Epidermal melanocyte (primary cell): ENCODE measurements around the gene C2CD4B.

Experiments used
- DNase-seq: peaks from one replicate; pipeline ENCODE4 v3.0.0; 2011; ENCODE audit warnings: low spot score; ENCODE audit not compliant: insufficient read length

C2CD4B gene, protein sequence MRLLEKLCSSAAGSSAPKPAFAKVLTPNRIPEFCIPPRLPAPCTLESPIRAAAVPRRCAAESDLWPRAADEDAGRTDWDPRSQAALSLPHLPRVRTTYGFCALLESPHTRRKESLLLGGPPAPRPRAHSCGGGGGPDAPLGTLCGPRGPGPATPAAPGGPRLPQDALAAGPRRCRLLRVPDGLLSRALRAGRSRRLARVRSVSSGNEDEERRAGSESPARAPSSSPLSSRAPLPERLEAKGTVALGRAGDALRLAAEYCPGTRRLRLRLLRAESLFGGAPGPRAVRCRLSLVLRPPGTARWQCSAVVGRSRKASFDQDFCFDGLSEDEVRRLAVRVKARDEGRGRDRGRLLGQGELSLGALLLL

DNA sequence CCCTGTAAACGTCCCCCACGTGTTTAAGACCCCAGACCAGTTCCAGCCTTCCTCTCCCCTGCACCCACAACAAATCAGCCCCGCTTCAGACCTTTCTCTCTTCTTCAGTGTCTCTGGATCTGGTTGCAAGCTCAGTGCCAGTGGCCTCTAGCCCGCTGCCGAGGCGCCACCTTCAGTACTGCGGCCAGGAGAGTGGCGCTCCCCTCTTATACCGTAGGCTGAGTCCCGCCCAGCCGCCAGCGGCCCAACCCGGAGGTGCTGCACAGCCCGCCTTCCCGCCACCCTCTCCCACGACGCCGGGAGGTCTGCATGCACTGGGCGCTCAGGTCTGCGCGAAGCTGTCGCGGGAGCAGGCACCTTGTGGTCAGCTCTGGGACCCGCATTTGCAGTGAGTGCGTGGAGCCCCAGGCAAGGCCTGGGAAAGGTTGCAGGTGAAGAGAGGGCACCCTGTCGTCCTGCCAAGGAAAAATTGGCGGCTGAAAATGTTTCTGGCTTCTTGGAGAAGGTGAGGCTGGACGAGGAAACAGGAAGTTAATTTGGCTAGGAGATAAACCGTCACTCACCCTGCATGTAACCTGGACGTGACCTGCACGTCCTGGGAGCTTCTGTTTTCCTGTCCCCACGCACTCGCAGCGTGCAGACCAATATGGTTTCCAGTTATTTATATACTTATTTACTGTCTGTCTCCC, at the start of gene C2CD4B:
C2CD4B (minus strand) TSS at position 182 of the 689 bp plus-strand sequence. CDS start 301 bp downstream, outside the sequence.
- no peak for DNase-seq

DNA sequence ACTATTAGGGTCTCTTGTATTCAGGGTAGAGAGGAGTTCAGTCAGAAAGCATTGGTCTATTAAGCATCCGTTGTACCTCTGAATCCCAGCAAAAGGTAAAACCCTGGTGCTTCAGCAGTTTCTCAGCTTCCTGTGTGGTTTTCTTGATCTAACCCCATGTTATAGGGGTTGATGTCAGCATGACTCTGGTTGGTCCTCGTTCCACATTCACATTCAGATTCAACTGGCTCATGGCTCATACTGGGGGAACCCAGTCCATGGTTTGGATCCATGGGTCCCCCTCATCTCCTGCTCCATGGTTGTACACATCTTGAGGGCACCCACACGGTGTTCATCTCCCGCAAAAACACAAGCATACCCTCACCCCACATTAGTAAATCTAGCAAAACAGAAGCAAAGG, 47.7 kb upstream of the C2CD4B start:
- no peak for DNase-seq

DNA sequence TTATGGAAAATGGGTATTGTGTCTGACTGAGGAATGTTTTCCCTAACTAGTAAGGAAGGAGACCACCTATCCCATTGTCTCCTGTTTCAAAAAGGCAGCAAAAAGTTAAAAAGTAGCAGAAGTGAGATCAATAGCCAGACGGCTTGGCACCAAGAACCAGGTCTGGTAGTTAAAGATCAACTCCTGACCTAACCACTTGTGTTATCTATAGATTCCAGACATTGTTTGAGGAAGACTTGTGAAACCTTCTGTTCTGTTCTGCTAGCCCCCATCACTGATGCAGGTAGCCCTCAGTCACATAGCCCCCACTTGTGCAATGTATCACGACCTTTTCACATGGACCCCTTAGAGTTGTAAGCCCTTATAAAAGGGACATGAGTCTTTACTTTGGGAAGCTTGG, 46.3 kb upstream of the C2CD4B start:
- no peak for DNase-seq

DNA sequence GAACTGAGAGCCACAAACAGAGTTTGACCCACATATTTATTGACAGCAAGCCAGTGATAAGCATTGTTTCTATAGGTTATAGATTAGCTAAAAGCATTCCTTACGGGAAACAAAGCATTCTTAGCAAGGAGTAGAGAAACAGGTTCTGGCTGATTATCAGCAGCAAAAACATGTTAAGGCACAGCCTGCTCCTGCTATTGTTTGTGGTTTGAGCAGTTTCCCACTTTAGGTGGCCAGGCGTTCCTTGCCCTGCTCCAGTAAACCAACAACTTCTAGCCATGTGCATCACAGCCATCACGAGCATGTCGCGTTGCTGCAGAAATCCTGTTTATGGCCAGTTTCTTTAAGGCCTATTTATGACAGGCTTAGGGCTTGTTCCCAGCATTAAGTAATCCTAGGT, 44.7 kb upstream of the C2CD4B start:
- DNase-seq, result no peak

DNA sequence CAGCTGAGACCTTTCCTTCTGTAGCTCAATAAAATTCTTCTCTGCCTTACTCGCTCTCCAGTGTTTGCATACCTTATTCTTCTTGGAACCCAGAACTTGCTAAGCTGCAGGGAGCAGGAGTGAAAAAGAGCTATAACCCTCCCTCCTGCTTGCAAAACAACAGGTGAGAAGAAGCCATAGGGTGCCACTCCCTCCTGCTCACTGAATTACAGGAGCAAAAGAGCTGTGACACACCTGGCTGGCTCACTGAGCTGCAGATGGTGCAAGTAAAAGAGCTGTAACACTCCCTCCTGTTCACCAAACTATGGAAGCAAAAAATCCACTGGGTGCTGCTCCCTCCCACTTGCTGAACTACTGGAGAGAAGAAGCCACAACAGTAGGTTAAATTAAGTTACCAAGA, 44.2 kb upstream of the C2CD4B start:
- no peak for DNase-seq

DNA sequence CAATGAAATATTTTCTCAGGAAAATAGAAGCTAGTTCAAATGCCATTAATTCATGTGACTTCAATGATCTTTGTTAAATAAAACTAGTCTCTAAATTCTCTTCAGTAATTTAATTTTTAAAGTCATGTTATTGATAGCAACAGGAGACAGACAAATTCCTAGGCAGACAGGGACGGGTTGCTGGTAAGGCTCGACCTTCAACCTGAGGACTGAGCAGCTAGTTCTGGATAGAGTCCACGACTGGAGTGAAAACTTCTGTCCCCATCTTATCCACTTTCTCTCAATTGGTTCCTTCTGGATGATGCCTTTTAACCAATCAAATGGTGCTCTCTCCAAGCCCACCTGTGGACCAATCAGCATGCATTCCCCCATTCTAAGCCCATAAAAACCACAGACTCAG, 43.8 kb upstream of the C2CD4B start:
- no peak for DNase-seq

DNA sequence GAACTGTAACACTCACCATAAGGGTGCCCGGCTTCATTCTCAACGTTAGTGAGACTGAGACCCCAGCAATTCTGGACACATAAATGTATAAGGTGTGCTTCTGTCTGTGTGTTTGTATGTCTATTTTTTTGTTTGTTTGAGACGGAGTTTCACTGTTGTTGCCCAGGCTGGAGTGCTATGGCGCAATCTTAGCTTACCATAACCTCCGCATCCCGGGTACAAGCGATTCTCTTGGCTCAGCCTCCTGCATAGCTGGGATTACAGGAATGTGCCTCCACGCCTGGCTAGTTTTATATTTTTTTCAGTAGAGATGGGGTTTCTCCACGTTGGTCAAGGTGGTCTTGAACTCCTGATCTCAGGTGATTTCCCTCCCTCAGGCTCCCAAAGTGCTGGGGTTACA, 43.3 kb upstream of the C2CD4B start:
- DNase-seq, result no peak

DNA sequence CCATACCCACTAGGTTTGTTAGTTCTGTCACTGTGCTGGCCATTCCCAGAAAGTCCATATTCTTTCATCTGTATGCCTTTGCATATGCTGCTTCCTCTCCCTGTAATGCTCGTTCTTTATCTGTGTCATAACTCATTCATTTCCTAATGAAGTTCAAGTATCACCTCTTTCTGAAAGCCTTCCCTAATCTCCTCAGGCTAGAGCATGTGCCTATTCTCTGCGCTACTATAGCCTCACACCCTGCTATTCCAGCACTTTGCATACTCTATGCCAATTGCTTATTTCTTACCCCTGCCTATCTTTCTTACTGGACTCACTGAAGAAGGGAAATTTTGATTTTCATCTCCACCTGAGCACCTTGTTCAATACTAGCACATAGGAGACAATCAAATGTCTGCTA, 25.6 kb upstream of the C2CD4B start:
- no peak for DNase-seq

DNA sequence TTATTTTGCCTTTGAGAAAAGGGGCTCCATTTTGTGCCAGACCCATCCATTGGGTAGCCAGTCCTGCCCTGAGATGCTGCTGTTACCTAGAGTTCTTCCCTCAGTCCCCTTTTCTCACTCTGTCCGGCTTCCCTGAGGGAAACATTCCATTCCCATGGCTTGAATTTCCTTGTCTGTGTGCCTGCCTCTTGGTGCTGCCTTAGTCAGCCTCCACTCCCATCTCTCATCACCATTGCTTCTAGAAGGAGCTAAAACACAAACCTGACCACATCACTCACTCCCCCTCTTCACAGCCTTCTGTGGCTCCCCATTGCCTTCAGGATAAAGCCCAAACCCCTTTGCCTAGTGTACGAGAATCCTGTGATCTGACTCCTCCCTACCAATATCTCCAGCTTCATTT, 25.2 kb upstream of the C2CD4B start:
- DNase-seq, result no peak

DNA sequence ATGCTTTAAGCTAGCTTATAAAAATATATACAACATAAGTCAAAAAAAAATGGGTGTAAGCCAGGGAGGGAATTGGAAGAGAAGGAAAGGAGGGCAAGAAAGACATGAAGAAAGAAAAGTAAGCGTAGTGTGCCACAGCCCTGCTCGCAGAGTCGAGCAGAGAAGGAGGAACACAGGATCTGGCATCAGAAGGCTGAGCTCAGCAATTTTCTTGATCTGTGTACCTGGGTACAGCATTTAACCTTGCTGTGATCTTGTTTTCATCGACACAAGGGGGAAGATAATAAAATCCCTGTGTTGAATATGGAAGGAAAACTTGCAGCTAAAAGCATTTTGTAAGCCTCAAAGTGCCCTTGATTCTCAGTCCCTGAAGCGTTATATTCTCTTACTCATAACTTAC, 23.7 kb upstream of the C2CD4B start:
- no peak for DNase-seq

DNA sequence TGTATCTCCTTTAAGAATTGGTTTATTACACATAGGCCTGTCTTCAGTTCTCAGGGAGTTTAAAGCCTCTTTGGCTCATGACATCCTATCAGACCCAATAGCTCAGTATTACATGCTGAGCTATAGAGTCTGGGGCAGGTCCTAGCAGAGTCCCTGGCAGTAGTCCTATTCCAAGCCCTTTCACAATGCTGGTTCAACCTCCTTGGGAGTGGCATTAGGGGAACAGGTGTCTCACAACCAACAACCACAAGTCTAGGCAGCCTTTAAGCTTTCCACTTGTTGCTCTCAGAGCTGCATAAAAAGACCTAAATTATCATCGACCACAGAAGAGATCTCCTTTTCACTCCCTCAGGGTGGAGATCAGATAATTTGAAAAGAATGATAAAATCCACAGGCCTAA, 22.8 kb upstream of the C2CD4B start:
- no peak for DNase-seq

DNA sequence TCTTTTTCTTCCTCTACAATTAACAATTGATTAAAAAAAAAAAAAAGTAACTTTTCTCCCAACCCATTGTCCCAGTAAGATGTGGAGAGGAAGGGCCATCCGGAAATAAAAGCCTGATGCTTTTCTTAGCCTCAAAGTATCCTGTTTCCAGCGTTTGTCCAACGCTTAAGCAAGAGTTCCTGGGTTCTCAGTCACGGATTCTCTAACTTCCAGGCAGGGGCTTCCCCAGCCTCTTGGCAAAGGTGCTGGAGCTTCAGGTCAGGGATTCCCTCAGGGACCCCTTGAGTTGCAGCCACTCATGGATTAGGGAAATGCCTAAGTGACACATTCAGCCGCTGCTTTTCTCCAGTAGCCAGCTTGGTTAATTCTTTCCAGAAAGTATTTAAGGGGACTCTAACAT, 22.3 kb upstream of the C2CD4B start:
- no peak for DNase-seq

DNA sequence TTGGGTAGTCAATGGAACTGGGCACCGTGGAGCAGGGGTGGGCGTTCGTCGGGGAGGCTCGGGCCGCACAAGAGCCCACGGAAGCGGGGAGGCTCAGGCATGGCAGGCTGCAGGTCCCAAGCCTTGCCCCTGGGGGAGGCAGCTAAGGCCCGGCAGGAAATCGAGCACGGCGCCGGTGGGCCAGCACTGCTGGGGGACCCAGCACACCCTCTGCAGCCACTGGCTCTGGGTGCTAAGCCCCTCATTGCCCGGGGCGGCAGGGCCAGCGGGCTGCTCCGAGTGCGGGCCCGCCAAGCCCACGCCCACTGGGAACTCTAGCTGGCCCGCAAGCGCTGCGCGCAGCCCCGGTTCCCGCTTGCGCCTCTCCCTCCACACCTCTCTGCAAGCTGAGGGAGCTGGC, 21.5 kb upstream of the C2CD4B start:
- DNase-seq, result no peak

DNA sequence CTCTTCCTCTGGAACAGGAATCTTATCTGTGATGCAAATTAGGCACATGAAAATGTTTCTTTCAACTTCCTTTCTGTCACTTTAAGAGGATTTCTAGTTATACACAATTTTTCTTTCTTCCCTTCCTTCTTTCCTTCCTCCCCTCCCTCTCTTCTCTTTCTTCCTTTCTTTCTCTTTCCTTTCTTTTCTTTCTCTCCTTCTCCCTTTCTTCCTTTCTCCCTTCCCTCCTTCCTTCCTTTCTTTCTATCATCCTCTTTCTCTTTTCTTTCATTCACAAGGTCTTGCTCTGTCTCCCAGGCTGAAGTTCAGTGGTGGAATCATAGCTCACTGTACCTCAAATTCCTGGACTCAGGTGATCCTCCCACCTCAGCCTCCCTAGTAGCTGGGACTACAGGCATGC, 18.0 kb upstream of the C2CD4B start:
- DNase-seq, result no peak

DNA sequence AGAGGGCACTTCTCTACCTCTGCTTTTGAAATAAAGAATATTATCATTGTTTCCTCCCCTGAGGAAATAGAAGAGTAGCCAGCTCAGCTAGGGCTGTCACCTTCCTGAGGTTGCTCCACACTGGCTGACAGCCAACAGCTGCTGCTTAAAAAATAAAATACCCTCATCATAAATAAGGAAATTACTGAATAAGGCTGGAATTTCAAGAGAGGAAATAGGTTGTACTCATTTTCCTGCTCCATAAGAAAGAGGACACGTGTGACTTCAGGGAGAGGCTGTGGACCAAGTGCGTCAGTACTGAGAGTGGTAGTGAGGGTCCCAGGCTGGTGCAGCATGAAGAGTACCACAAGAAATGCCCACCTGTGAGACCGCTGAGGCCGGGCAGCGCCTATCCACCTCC, 8.1 kb upstream of the C2CD4B start:
- no peak for DNase-seq

DNA sequence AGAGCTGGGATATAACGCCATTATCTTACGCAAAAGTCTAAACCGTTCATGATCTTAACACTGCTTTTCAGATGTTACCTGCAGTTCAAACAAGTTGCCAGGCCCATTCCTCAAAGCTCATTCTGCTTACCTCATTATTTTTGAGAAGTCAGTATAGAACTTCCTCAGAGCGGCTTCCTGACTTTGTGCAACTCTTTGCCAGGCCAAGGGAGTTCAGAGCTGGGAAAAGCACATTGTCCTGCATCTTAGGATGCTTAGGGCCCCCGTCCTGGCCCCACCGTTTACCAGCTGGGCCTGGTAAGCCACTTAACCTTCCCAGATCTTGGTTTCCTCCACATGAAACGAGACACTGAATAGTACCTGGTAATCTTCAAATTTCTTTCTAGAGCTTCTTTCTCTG, 6.8 kb upstream of the C2CD4B start:
- DNase-seq, result no peak

DNA sequence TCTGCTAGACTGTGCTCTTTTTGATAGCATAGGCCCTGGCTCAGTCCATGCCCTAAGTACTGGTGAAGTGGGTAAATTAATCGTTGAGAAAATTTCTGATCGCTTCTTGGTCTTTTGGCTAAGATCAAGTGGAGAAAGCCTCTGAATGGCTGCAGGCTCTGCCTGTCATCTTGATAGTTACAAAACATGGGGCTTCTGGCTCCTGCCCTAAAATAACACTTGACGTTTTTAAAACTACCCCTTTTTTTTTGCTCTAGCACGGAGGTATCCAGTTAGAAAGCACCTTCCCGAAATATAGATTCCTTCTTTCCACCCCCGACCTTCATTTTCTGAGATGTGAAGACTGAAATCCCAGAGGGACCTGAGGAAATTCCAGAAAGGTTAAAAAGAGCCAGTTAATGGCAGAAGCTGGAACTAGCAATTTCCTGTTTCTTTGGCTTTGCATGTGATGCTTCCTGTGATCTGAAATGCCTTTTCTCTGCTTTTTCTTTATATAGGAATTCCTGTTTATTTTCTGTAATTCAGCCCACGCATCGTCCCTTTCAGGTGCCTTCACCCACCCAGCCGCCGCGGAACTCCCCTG, 799 bp upstream of the C2CD4B start:
- no peak for DNase-seq

DNA sequence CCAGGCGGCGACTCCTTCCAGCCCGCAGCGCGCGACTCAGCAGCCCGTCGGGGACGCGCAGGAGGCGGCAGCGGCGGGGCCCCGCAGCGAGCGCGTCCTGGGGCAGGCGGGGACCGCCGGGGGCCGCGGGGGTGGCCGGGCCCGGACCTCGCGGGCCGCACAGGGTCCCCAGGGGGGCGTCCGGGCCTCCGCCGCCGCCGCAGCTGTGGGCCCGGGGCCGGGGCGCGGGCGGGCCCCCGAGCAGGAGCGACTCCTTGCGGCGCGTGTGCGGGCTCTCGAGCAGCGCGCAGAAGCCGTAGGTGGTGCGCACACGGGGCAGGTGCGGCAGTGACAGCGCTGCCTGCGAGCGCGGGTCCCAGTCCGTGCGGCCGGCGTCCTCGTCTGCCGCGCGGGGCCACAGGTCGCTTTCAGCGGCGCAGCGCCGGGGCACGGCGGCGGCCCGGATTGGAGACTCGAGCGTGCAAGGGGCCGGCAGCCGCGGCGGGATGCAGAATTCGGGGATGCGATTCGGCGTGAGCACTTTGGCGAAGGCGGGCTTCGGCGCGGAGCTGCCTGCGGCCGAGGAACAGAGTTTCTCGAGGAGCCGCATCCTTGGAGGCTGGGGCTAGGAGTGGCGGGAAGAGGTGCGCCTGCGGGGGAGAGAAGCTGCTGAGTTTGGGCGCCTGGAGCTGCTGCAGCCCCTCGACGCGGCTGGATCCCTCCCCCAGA, 535 bp downstream of the C2CD4B start:
- DNase-seq, result no peak

DNA sequence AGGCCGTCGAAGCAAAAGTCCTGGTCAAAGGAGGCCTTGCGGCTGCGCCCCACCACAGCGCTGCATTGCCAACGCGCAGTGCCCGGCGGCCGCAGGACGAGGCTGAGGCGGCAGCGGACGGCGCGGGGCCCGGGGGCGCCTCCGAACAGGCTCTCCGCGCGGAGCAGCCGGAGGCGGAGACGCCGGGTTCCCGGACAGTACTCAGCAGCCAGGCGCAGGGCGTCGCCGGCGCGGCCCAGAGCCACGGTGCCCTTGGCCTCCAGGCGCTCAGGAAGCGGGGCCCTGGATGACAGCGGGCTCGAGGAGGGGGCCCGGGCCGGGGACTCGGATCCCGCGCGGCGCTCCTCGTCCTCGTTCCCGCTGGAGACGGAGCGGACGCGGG, 1.1 kb downstream of the C2CD4B start:
- no peak for DNase-seq

DNA sequence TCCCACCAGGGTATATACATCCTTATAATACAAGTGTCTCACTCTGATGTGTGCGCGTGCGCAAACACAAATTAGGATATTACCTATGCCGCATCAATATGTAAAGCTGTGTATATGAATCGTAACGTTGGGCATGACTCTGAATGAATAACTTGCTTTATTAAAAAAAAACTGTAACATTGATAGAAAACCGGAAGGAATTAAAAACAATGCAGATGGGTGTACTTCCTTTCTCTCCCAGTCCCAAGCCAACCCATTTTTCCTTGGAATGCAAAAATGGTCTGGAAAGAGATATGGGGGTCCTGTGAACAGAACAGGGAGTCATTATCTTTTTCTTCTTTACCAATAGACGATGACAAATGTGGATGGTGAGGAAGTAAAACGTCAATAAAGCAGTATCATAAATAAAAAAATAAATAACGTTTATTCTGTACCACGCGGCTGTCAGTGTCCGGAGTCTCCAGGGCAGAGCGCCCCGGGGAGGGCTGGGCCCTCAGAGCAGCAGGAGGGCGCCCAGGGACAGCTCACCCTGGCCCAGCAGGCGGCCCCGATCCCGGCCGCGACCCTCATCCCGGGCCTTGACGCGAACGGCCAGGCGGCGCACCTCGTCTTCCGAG, 1.6 kb downstream of the C2CD4B start:
- DNase-seq, result no peak

DNA sequence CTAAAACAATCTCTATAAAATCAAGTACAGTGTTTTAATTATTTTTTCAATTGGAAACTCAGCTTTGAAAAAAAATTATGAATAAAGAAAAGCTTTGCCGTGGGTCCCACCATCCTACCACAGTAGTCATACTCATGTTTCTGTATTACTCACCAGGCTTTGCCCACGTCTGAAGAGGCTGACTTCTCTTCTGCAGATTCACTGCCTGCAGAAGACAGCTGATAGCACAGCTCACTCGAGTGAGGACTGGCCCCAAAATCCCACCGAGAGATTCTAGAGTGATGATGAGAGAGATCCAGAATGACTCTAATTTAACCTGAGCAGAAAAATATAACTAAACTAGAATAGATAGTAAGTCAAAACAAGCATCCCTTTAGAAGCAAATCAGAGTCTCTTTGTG, 11.9 kb downstream of the C2CD4B start:
- no peak for DNase-seq

DNA sequence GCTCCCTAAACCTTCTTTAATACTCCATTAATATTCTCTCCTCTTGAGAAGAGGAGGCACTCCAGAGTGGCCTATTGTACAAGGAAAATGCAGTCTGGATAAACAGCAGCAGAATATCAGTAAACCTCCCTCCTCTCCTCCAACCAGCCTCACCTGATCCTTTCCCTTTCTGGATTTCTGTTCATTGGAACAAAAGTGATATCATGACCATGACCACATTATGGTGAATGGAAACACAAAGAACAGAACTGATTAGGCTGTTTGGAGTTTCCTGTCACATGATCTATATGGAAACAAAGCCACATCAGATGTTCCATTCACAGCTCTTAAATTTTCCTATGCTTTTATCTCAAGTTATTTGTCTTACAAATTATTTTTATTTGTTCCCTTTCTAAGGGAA, 14.6 kb downstream of the C2CD4B start:
- no peak for DNase-seq
